IPS DF 6.9 (cell line): ENCODE data around the gene PHYKPL.

Source experiments
- DNase-seq: peaks from one replicate; pipeline ENCODE4 v3.0.0-alpha.2; 2013; ENCODE audit warnings: low read depth, low spot score
- H3K27ac ChIP-seq: one replicate; pipeline ENCODE4 v1.5.1; 2013; ENCODE audit warnings: low read length, control low read depth
- H3K27me3 ChIP-seq: 2 replicates; pipeline ENCODE4 v1.6.1; 2013; ENCODE audit warnings: mild to moderate bottlenecking, low read length; ENCODE audit not compliant: control insufficient read depth, insufficient read depth
- H3K36me3 ChIP-seq: 2 replicates; pipeline ENCODE4 v1.6.1; 2013; ENCODE audit warnings: low read length; ENCODE audit not compliant: control insufficient read depth, insufficient read depth
- H3K4me1 ChIP-seq: 2 replicates; pipeline ENCODE4 v1.6.1; 2013; ENCODE audit warnings: low read length; ENCODE audit not compliant: control insufficient read depth, insufficient read depth
- H3K4me3 ChIP-seq: 2 replicates; pipeline ENCODE4 v1.5.1; 2013; ENCODE audit warnings: mild to moderate bottlenecking, low read length
- H3K9me3 ChIP-seq: 2 replicates; pipeline ENCODE4 v1.6.1; 2013; ENCODE audit warnings: low read length, inconsistent platforms; ENCODE audit not compliant: control insufficient read depth, insufficient read depth
- WGBS: extraction: QIAGEN DNeasy Blood & Tissue Kit; methylation state at CpG from one replicate; pipeline ENCODE4 v1.1.7; 2013; ENCODE audit warnings: mixed read lengths, missing lambda C conversion rate; ENCODE audit not compliant: insufficient read length, insufficient coverage; 5-methylcytosine and 5-hydroxymethylcytosine counted together

PHYKPL gene

GRCh38 chr5:178191661-178192060 lies 40.9 kb downstream of the PHYKPL start:
- DNase-seq, result no peak
- Histone ChIP-seq H3K9me3 (no peaks in the 10 kb centered on the region), H3K4me1 (no peaks in the 10 kb centered on the region), H3K36me3 (no peaks in the 10 kb centered on the region), H3K27ac (no peak overlapping the region), H3K4me3 (no peak overlapping the region), H3K27me3 (no peaks in the 10 kb centered on the region)
- WGBS, result no CpG with 5 or more reads among the region's 4 CpGs

- Histone ChIP-seq H3K27ac (no peak overlapping the region), H3K4me1 (no peaks in the 10 kb centered on the region), H3K4me3 (no peak overlapping the region), H3K36me3 (no peaks in the 10 kb centered on the region), H3K27me3 (no peaks in the 10 kb centered on the region), H3K9me3 (no peaks in the 10 kb centered on the region)
- no peak for DNase-seq
- WGBS, result no CpG with 5 or more reads among the region's 2 CpGs
These were observed 43.2 kb downstream of the PHYKPL start for GRCh38 chr5:178189433-178189832.

- Histone ChIP-seq H3K4me3 (no peak within 1 kb of the TSS), H3K9me3 (no peaks in the 10 kb centered on the region), H3K27ac (no peak within 1 kb of the TSS), H3K27me3 (no peaks in the 10 kb centered on the region), H3K36me3 (no peaks in the 10 kb centered on the region), H3K4me1 (peaks cover 1% of the 10 kb centered on the region; the same call in 1 of the 2 replicates)
- WGBS, result no CpG with 5 or more reads among the region's 27 CpGs
- no peak for DNase-seq
These were observed 45.6 kb downstream of the PHYKPL start, which contains the start of gene GMCL2 for GRCh38 chr5:178187014-178187413. GMCL2 (minus strand) TSS chr5:178187371; CDS start chr5:178187299, 72 bp downstream.

DNA sequence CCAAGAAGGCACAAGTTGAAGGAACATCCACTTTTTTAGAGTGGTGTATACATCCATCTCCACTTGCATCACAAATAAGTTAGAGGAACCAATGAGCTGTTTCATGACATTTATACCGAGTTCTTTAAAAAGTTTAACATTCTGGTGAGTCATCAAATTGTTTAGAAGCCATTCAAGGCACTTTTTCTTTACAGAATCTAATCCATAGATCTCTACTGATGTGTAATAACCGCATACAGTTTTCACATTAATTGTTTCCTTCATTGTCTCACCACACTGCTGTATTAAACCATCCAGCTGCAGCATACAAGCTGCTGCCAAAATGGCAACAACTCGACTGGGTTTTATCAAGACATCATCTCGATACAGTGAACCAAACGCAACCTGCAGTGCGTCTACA lies 46.2 kb downstream of the PHYKPL start:
- H3K27me3 ChIP-seq, result no peaks in the 10 kb centered on the region
- no CpG with 5 or more reads among the region's 6 CpGs for WGBS
- H3K4me1 ChIP-seq, result peaks cover 1% of the 10 kb centered on the region; the same call in 1 of the 2 replicates
- no peak overlapping the region for H3K27ac ChIP-seq
- H3K4me3 ChIP-seq, result no peak overlapping the region
- H3K9me3 ChIP-seq, result no peaks in the 10 kb centered on the region
- no peak for DNase-seq
- no peaks in the 10 kb centered on the region for H3K36me3 ChIP-seq

GRCh38 chr5:178182158-178182876 lies 50.3 kb downstream of the PHYKPL start:
- Histone ChIP-seq H3K4me1 (peaks cover 3% of the 10 kb centered on the region; the same call in 1 of the 2 replicates), H3K36me3 (no peaks in the 10 kb centered on the region), H3K27ac (no peak overlapping the region), H3K4me3 (no peak overlapping the region), H3K27me3 (no peaks in the 10 kb centered on the region), H3K9me3 (no peaks in the 10 kb centered on the region)
- no CpG with 5 or more reads among the region's 4 CpGs for WGBS
- no peak for DNase-seq

DNA sequence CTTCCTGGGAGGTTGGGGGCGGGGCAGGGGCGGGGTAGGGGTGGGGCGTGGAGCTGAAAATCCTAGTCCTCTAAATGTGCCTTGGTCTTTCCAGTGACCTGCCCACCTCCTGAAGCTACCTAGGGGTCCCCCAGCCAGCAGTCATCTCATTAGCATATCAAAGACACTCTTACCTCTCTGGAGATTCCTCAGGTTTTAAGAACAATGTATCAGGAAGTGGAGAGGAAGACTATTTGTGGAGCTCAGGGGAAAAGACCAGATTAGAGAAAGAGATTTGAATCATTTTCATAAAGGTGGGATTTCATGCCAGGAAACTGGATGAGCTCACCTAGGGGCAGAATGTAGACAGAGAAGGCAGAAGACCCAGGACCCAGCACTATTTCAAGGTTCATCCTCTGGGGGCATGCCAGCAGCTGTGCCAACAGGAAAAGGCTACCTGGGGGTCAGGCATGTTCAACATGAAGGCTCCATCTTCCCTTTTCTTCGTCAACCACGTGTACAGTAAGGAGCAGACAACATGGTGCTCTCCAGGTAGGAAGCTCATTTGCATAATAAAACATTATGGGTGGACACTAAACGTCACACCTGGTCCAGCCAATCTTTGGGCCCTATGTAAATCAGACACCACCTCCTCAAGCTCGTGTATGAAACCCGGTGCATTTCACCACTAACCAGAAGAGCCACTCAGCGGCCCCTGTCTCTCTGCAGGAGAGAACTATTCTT lies 52.3 kb downstream of the PHYKPL start:
- WGBS, result no CpG with 5 or more reads among the region's 9 CpGs
- DNase-seq, result peak; percentile 76
- H3K27me3 ChIP-seq, result no peaks in the 10 kb centered on the region
- H3K9me3 ChIP-seq, result no peaks in the 10 kb centered on the region
- no peak overlapping the region; the same call in 1 of the 2 replicates for H3K4me3 ChIP-seq
- peak overlapping the region; percentile 87 for H3K27ac ChIP-seq
- H3K36me3 ChIP-seq, result no peaks in the 10 kb centered on the region
- H3K4me1 ChIP-seq, result peaks cover 3% of the 10 kb centered on the region; the same call in 1 of the 2 replicates

GRCh38 chr5:178177569-178177968 lies 55.0 kb downstream of the PHYKPL start:
- H3K36me3 ChIP-seq, result no peaks in the 10 kb centered on the region
- WGBS, result no CpG with 5 or more reads among the region's 8 CpGs
- no peak for DNase-seq
- no peak overlapping the region for H3K27ac ChIP-seq
- peaks cover 3% of the 10 kb centered on the region; the same call in 1 of the 2 replicates for H3K4me1 ChIP-seq
- no peaks in the 10 kb centered on the region for H3K9me3 ChIP-seq
- no peak overlapping the region for H3K4me3 ChIP-seq
- H3K27me3 ChIP-seq, result no peaks in the 10 kb centered on the region

DNA sequence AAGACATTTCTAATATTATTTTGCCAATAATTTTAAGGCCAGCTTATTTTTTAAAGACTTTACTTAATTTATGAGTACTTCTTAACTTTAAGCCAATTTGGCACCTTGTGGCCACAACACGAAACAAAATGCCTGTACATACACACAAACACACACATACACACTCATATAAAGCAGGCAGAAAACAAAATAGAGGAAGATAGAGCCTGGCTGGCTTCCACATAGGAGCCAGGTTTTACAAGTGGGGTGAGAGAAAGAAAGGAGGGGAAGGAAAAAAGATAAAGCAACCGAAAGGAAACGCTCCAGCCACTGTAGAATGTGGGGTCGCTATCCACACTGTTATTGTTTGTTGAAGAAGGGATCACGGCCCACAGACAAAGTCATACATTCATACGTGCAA lies 55.8 kb downstream of the PHYKPL start:
- peaks cover 2% of the 10 kb centered on the region; the same call in 1 of the 2 replicates for H3K4me1 ChIP-seq
- no peak for DNase-seq
- WGBS, result no CpG with 5 or more reads among the region's 6 CpGs
- H3K9me3 ChIP-seq, result no peaks in the 10 kb centered on the region
- H3K27ac ChIP-seq, result no peak overlapping the region
- no peak overlapping the region for H3K4me3 ChIP-seq
- no peaks in the 10 kb centered on the region for H3K27me3 ChIP-seq
- H3K36me3 ChIP-seq, result no peaks in the 10 kb centered on the region

- no peak overlapping the region for H3K27ac ChIP-seq
- WGBS, result 100% methylated on average over 2 of the region's 3 CpGs
- no peak overlapping the region for H3K4me3 ChIP-seq
- H3K27me3 ChIP-seq, result no peaks in the 10 kb centered on the region
- DNase-seq, result no peak
- no peaks in the 10 kb centered on the region for H3K4me1 ChIP-seq
- H3K36me3 ChIP-seq, result no peaks in the 10 kb centered on the region
- H3K9me3 ChIP-seq, result no peaks in the 10 kb centered on the region
These were observed 58.1 kb downstream of the PHYKPL start for GRCh38 chr5:178174456-178174855.

GRCh38 chr5:178170455-178170854 lies 62.1 kb downstream of the PHYKPL start:
- DNase-seq, result no peak
- Histone ChIP-seq H3K36me3 (no peaks in the 10 kb centered on the region), H3K4me3 (no peak overlapping the region), H3K9me3 (no peaks in the 10 kb centered on the region), H3K27me3 (no peaks in the 10 kb centered on the region), H3K27ac (no peak overlapping the region), H3K4me1 (no peaks in the 10 kb centered on the region)
- WGBS, result no CpG with 5 or more reads among the region's 2 CpGs
